Thyroid gland (tissue), 4 donors: ENCODE measurements around the gene MX2.

ENCODE experiments used
- POLR2A ChIP-seq, 2 donors: fragments of 450-650 bp; IDR thresholded peaks; one replicate each; pipeline ENCODE4 v1.6.1; 2017; ENCODE audit warnings: antibody characterized with exemption in 2 of 2, mild to moderate bottlenecking in 2 of 2, moderate library complexity in 1 of 2
- TF ChIP-seq, protein P1 (sequence below), 6 experiments: fragments of 200-600 bp in 3 of 6; fragments of 450-650 bp in 3 of 6; sonication (generic) in 3 of 6; IDR thresholded peaks; one replicate each; pipeline ENCODE4 v1.5.1; 2016 to 2019; ENCODE audit warnings: antibody characterized with exemption in 6 of 6, mild to moderate bottlenecking in 2 of 6, inconsistent platforms in 1 of 6, moderate library complexity in 1 of 6

DNA sequence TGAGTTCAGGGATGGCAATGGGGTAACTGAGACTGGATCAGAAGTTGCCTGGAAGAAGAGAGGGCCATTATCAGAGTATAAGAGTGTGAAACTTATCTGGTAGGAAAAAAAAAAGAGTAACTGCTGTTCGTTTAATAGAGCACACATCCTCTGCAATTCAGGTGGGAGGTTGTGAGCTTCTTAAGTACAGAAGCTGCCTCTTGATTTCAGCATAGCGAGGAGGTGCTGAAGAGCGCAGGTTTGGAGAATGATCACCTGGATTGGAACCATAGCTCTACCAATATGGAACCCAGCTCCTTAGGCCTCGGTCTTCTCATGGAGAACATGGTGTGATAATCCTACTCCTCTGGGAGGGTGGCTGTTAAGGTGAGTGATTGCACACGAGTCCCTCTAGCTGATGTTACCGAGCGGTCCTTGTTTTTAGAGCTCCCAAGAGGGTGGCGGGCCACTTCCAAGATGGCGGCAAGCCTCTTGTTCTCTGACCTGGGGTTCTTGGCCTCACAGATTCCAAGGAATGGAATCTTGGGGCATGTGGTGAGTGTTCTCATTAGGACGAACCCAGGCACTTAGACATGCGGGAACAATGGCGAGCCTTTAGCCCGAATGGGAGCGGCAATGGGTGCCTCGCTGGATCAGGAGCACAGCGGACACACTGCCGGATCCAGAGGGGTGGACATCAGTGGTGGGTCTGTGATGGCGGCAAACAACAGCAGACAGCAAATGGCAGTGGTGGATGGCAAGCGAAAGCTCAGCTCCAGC, 60.9 kb downstream of the MX2 start:
- no peak for TF ChIP-seq POLR2A (IDR thresholded peaks at IDR 0.05)
- TF ChIP-seq, protein P1, sequence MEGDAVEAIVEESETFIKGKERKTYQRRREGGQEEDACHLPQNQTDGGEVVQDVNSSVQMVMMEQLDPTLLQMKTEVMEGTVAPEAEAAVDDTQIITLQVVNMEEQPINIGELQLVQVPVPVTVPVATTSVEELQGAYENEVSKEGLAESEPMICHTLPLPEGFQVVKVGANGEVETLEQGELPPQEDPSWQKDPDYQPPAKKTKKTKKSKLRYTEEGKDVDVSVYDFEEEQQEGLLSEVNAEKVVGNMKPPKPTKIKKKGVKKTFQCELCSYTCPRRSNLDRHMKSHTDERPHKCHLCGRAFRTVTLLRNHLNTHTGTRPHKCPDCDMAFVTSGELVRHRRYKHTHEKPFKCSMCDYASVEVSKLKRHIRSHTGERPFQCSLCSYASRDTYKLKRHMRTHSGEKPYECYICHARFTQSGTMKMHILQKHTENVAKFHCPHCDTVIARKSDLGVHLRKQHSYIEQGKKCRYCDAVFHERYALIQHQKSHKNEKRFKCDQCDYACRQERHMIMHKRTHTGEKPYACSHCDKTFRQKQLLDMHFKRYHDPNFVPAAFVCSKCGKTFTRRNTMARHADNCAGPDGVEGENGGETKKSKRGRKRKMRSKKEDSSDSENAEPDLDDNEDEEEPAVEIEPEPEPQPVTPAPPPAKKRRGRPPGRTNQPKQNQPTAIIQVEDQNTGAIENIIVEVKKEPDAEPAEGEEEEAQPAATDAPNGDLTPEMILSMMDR (IDR thresholded peaks at IDR 0.05): no peak
